Activated naive CD4-positive, alpha-beta T cell treated with anti-CD3 and anti-CD28 coated beads, Interleukin-2, amount 50 U/mL, for 16 hours (primary cell): ENCODE measurements around the gene PLCB4.

ENCODE experiments used
- DNase-seq: peaks from one replicate; pipeline ENCODE4 v3.0.0-alpha.2; 2020

The PLCB4 gene

GRCh38 chr20:9334866-9335265 lies 266.0 kb downstream of the PLCB4 start:
- DNase-seq = no peak

DNA sequence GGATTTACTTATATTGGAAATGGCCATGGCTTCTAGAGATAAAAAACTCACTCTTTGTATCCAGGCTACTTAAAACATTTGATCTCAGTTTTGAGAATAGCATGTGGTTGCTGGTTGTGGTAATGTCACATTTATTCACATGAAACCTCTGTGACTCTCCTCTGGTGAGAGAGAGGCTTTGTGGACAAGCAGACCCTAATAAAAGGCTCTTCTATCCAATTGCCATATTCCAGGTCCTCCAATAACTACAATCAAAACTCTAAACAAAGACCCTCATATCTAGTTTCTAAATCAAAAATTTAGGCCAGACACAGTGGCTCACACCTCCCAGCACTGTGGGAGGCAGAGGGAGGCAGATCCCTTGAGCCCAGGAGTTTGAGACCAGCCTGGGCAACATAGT lies 269.2 kb downstream of the PLCB4 start:
- DNase-seq = no peak

- DNase-seq = no peak
Measured at GRCh38 chr20:9339708-9340107, 270.8 kb downstream of the PLCB4 start.

DNA sequence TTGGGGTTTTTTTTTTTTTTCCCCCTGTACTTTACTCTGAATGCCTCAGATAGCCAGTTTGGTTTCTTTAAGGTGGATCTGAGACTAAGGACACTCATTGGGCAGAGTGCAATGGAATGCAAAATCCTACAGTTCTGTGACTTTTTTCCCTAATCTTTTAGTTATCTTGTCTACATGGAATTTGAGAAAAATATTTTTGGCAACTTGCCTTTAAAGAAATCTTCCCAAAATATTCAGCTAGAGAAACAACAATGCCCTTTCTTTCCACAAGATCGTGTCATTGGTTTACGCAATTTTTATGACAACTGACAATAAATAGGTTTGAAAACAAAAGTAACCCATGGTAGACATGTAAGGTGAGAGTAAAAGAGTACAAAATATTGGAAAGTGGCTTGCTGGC lies 273.8 kb downstream of the PLCB4 start:
- DNase-seq = no peak

DNA sequence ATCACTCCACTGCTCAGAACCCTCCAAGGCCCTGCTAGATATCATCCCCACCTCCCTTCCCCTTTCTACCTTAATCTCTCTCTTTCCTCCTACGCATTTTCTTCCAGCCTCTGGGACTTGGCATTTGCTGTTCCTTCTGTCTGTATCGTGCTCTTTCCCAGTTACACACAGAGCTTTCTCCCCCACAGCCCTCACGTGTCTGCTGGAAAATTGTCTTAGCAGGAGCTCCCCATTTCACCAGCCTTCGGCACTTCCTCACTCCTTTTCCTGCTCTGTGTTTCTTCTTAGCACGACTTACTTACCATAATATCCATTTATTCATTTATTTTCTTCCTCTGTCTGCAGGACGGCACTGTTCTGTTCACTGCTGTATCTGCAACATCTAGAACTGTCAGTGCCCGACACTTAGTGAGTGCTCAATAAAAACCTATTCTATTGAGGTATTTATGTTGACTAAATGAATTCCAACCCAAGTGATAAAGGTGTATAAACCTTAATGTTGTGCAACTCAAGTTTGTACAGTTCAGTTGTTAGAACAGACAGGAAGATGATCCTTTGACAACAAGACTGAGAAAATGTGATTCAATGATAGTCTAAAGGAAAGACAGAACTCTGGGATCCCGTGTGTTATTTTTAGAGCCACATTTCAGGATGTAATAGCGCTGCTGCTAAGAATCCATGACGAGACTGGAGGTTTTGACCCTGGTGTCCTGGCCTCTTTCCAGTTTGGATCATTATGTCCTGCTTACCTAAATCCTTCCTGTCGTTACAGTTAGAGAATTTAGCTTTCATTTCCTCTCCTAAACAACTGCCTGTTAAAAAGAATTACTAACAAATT lies 275.4 kb downstream of the PLCB4 start:
- no peak for DNase-seq

DNA sequence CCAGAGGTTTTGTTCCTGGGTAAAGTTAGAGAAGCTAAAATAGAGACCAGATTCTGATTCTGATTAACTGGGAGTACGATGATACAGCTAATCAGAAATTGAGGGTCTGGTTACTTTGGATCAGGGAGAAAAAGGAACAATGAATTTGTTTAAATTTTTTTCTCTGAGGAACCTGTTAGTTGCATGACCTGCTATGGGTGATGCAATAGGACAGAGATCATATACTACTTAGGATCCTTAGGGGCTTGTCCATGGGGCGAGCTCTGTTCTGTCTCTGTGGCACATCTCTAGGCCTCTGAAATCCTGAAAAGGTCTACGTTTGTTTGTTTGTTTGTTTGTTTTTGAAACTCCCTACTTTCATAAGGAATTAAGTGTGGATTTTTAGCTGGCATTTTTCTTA lies 279.4 kb downstream of the PLCB4 start:
- DNase-seq = no peak

DNA sequence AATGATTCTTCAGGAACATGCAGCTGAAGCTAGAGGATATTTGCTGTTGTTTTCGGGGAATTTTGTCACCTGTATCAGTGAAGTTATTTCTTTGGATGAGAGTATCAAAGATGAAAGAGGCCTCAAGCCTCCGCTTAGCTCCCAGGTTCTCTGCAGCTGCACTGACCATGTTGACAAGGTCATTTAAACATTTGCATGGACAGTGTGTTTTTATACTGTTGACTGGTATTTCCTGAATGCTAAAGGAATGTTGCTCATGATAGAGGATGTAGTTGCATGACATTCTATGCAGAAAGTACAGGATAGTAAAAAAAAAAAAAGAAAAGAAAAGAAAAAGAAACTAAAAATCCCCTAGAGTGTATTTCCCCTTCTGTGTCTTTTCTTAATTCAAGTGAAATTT lies 279.9 kb downstream of the PLCB4 start:
- no peak for DNase-seq

GRCh38 chr20:9349249-9349648 lies 280.4 kb downstream of the PLCB4 start:
- DNase-seq = no peak

- no peak for DNase-seq
Measured at GRCh38 chr20:9352739-9353138, 283.9 kb downstream of the PLCB4 start.

- DNase-seq = no peak
Measured at GRCh38 chr20:9353180-9353915, 284.5 kb downstream of the PLCB4 start.

GRCh38 chr20:9353916-9354276 lies 285.0 kb downstream of the PLCB4 start:
- no peak for DNase-seq

DNA sequence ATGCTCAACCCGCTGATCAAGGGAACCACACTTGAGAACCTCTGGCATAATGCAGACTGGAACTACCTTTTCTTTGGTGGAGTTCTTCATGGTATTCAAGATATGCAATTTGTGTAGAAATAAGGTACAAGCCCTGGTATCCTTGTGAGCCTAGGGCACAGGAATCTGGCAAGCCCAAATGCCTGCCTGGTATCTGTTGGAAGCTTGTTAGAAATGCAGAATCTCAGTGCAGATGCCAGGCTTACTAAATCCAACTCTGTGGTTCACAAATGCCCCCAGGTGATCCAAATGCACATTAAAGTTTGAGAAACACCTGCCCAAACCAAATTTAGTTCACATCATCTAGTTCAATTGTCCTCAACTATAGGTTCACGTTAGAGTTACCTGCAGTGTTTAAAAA lies 285.7 kb downstream of the PLCB4 start:
- DNase-seq = no peak

- no peak for DNase-seq
Measured at GRCh38 chr20:9358001-9358400, 289.1 kb downstream of the PLCB4 start.

GRCh38 chr20:9359561-9360308 lies 290.8 kb downstream of the PLCB4 start:
- DNase-seq = no peak

DNA sequence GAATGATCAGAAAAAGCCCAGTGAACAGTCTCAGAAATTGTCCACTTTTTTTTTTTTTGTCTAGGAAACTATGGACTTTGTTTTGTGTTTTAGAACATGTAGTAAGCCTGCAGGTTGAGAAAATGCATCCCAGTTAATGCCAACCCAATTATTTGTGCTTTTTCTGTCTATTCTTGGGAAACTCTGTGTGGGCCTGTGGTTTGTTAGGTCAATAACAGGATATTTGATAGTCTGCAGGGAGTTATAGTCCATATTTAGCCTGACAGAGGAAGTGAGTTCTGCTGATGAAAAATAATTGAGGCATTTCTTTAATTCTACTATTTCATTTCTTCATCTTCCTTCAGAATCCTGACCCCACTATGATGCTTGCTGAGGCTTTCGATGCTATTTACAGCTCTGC lies 291.5 kb downstream of the PLCB4 start:
- no peak for DNase-seq

DNA sequence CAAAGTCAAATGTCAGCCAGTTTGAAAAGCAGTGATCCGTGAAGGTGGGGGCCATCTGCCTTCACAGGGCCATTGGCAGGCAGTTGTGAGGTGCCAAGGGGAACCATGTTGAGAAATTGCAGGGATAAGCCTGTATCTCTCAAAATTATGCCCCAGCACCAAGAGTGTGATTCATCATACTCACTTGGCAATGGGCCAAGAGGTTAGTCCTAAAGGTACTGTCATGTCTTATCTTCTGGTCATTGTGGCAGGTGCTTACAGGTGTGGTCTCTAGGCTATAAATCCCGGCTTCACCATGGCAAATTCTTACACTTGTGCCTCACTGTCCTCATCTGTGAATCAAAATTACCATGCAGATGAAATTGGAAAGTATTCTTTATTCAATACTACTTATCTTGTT lies 294.8 kb downstream of the PLCB4 start:
- no peak for DNase-seq

DNA sequence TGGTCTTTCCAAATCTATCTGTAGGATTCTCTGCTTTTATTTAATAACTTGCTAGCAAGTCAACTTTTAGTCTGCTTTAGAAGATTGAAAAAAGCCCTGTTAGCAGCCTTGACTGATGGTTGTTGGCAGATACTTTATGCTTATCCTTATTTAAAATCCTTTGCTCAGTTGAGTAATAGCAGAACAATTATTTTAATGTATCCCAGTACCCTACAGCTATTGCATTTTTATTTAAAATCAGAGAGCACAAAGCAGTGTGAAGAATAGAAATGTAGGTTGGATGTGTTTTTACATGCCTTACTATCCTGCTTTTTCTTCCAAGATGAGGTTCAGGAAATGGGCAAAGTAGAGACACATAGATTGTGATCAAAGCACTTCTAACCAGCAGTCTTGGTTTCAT lies 298.4 kb downstream of the PLCB4 start:
- no peak for DNase-seq

DNA sequence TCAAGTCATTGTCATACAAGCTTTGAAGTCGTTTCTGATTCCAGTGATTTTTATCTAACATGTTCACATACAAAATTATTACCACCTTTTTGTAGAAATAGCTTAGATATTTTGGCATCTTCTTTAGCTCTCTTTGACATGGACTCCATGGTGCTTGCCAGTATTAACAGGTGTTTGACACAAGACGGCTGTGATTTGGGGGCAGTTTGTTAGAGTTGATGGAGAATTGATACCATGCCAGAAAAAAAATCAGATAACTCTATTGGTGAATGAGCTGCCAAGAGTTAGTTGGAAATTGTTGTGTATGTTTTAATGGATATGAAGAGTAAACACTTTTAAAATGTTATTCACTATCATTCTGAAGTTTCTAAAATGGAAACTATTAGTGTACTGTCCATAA lies 298.9 kb downstream of the PLCB4 start:
- no peak for DNase-seq

- DNase-seq = no peak
Measured at GRCh38 chr20:9368893-9369292, 300.0 kb downstream of the PLCB4 start.

- no peak for DNase-seq
Measured at GRCh38 chr20:9369557-9369956, 300.7 kb downstream of the PLCB4 start.

DNA sequence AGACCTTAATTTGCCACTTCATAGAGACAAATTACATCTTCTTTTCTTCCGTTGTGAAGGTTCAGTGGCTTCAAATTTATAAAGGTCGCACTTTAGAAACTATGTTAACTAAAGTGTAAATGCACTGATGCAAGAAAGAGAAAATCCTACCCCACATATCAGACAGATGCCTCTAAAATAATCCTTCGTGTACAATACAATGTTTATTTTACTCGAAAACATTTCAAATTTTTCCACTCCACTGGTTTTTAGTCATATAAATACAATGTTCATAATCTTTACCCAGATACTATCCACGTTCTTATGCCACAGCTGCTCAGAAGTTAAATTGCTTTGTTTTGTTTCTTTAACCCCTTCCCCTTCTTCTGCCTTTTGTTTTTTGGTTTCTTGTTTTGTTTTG lies 305.2 kb downstream of the PLCB4 start:
- DNase-seq = no peak

- DNase-seq = no peak
Measured at GRCh38 chr20:9374480-9374879, 305.6 kb downstream of the PLCB4 start.

DNA sequence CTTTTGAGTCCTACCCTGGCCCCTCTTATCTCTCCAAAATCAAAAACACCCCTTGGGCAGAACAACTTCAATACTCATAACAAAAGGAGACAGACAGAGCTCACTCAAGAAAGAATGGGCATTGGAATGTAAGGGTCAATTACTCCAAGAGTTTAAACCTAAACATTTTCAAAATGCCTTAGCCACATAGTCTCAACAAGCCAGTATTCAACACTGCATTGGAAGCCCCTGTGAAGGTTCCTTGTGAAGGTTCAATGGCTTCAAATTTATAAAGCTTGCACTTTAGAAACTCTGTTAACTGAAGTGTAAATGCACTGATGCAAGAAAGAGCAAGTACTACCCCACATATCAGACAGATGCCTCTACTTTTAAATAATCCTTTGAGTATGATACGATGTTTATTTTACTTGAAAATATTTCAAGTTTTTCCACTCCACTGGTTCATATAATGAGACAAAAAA lies 306.4 kb downstream of the PLCB4 start:
- no peak for DNase-seq

GRCh38 chr20:9377007-9377406 lies 308.1 kb downstream of the PLCB4 start:
- no peak for DNase-seq
